GM23248 (cell line): ENCODE data around the gene CMIP.

Source experiments
- EZH2 ChIP-seq: fragments of 200-600 bp; sonication (generic); IDR thresholded peaks from 2 replicates; pipeline ENCODE4 v1.6.1; 2018; ENCODE audit warnings: antibody characterized with exemption, mild to moderate bottlenecking; ENCODE audit not compliant: insufficient read depth, poor library complexity, severe bottlenecking
- EZH2phosphoT487 ChIP-seq: fragments of 200-600 bp; sonication (generic); IDR thresholded peaks from 2 replicates; pipeline ENCODE4 v1.6.1; 2018; ENCODE audit warnings: antibody characterized with exemption, moderate library complexity, mild to moderate bottlenecking, low read depth; ENCODE audit not compliant: insufficient read depth

- TF ChIP-seq EZH2 (no peak), EZH2phosphoT487 (no peak)
These were observed 1.6 kb downstream of the CMIP start for GRCh38 chr16:81445966-81446906.
